Esophagus squamous epithelium (tissue), 4 donors: ENCODE results near the gene ZNF263.

ENCODE experiments used
- POLR2A ChIP-seq, 4 donors: fragments of 450-650 bp; IDR thresholded peaks; one replicate each; pipeline ENCODE4 v1.6.1; 2017; ENCODE audit warnings: antibody characterized with exemption in 4 of 4, mild to moderate bottlenecking in 4 of 4, moderate library complexity in 3 of 4
- TF ChIP-seq, protein P1 (sequence below), 6 experiments: fragments of 450-650 bp in 4 of 6; fragments of 200-600 bp in 2 of 6; sonication (generic) in 2 of 6; IDR thresholded peaks; one replicate each; pipeline ENCODE4 v1.5.1; 2016 to 2019; ENCODE audit warnings: antibody characterized with exemption in 6 of 6, mild to moderate bottlenecking in 4 of 6, moderate library complexity in 4 of 6

DNA sequence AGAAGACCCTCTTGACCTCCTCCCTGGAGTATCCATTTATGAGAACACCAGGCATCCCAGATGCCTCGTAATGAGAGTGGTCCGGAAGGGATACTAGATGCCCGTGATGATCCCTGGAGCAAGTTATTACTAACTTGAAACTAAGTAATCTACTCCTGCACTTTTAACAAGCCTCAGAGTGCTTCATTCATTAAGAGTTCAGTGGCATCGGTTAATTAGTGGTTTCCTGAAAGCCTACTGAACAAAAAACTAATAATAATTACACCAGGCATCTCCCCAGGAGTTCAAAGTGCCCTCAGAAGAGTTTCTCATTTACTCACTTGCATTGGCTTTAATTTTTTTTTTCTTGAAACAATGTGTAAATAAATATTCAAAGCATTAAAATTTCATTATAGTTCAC lies 44.2 kb downstream of the ZNF263 start:
- no peak for TF ChIP-seq POLR2A (IDR thresholded peaks at IDR 0.05)
- TF ChIP-seq, protein P1, sequence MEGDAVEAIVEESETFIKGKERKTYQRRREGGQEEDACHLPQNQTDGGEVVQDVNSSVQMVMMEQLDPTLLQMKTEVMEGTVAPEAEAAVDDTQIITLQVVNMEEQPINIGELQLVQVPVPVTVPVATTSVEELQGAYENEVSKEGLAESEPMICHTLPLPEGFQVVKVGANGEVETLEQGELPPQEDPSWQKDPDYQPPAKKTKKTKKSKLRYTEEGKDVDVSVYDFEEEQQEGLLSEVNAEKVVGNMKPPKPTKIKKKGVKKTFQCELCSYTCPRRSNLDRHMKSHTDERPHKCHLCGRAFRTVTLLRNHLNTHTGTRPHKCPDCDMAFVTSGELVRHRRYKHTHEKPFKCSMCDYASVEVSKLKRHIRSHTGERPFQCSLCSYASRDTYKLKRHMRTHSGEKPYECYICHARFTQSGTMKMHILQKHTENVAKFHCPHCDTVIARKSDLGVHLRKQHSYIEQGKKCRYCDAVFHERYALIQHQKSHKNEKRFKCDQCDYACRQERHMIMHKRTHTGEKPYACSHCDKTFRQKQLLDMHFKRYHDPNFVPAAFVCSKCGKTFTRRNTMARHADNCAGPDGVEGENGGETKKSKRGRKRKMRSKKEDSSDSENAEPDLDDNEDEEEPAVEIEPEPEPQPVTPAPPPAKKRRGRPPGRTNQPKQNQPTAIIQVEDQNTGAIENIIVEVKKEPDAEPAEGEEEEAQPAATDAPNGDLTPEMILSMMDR (IDR thresholded peaks at IDR 0.05), result no peak
